Astrocyte (in vitro differentiated cells and primary cell): ENCODE measurements around the gene MAP3K14. TPM values are rescaled to one million over a fixed set of nuclear protein-coding genes. Genes with fewer than 3 reads are reported as not detected.

Source experiments
- DNase-seq: peaks from one replicate; pipeline ENCODE4 v3.0.0-alpha.2; 2010; ENCODE audit warnings: low read depth
- FAIRE-seq: peaks from 2 replicates; lab custom pipeline; 2011; peaks lifted over from hg19 to GRCh38; lab: Jason Lieb, UNC
- H2AFZ ChIP-seq: 2 replicates; pipeline ENCODE4 v1.6.0; 2012; ENCODE audit warnings: low read depth, low read length, inconsistent platforms
- H3K27ac ChIP-seq: 2 replicates; pipeline ENCODE4 v1.5.1; 2011; ENCODE audit warnings: low read depth, low read length, inconsistent platforms
- H3K27me3 ChIP-seq: 2 replicates; pipeline ENCODE4 v1.6.0; 2011; ENCODE audit warnings: low read length, inconsistent platforms; ENCODE audit not compliant: insufficient read depth
- H3K36me3 ChIP-seq: 2 replicates; pipeline ENCODE4 v1.5.1; 2011; ENCODE audit warnings: low read length, inconsistent platforms; ENCODE audit not compliant: insufficient read depth
- H3K4me1 ChIP-seq: 2 replicates; pipeline ENCODE4 v1.5.1; 2011; ENCODE audit warnings: low read length, inconsistent platforms; ENCODE audit not compliant: insufficient read depth
- H3K4me2 ChIP-seq: 2 replicates; pipeline ENCODE4 v1.6.0; 2012; ENCODE audit warnings: low read length, inconsistent platforms
- H3K4me3 ChIP-seq: 2 replicates; pipeline ENCODE4 v1.5.1; 2011; ENCODE audit warnings: low read depth, mild to moderate bottlenecking, low read length, inconsistent platforms; ENCODE audit not compliant: insufficient read depth
- H3K79me2 ChIP-seq: 2 replicates; pipeline ENCODE4 v1.6.0; 2012; ENCODE audit warnings: mild to moderate bottlenecking, low read length, inconsistent platforms; ENCODE audit not compliant: insufficient read depth
- H3K9ac ChIP-seq: 2 replicates; pipeline ENCODE4 v1.6.0; 2012; ENCODE audit warnings: mild to moderate bottlenecking, low read length, inconsistent platforms
- H3K9me3 ChIP-seq: 2 replicates; pipeline ENCODE4 v1.5.1; 2012; ENCODE audit warnings: low read depth, mild to moderate bottlenecking, low read length, inconsistent platforms; ENCODE audit not compliant: insufficient read depth
- H4K20me1 ChIP-seq: 2 replicates; pipeline ENCODE4 v1.6.0; 2012; ENCODE audit warnings: low read length, inconsistent platforms; ENCODE audit not compliant: insufficient read depth
- H3K27ac Mint-ChIP-seq: one replicate; pipeline ENCODE4 v1.8.0; 2021; ENCODE audit warnings: mild to moderate bottlenecking, mixed read lengths; ENCODE audit not compliant: unreplicated experiment
- H3K27me3 Mint-ChIP-seq: one replicate; pipeline ENCODE4 v1.8.0; 2021; ENCODE audit warnings: low read depth, mixed read lengths; ENCODE audit not compliant: unreplicated experiment
- H3K36me3 Mint-ChIP-seq: one replicate; pipeline ENCODE4 v1.8.0; 2021; ENCODE audit warnings: low read depth, mixed read lengths; ENCODE audit not compliant: unreplicated experiment
- H3K4me1 Mint-ChIP-seq: one replicate; pipeline ENCODE4 v1.8.0; 2021; ENCODE audit warnings: low read depth, mixed read lengths; ENCODE audit not compliant: unreplicated experiment
- H3K4me3 Mint-ChIP-seq: one replicate; pipeline ENCODE4 v1.8.0; 2021; ENCODE audit warnings: mild to moderate bottlenecking, moderate library complexity, mixed read lengths; ENCODE audit not compliant: unreplicated experiment
- H3K9me3 Mint-ChIP-seq: one replicate; pipeline ENCODE4 v1.8.0; 2021; ENCODE audit warnings: mild to moderate bottlenecking, mixed read lengths; ENCODE audit not compliant: unreplicated experiment
- EZH2 ChIP-seq: IDR thresholded peaks from 2 replicates; pipeline ENCODE4 v1.6.1; 2012; ENCODE audit warnings: mild to moderate bottlenecking, low read length, inconsistent platforms; ENCODE audit not compliant: insufficient read depth
- total RNA-seq: library from RNA; stranded (reverse); gene quantifications from 2 replicates; pipeline ENCODE4 v1.2.1, GENCODE V29; 2021
- TF ChIP-seq, protein P1 (sequence below): IDR thresholded peaks from 2 replicates; pipeline ENCODE4 v1.5.1; 2011; ENCODE audit warnings: low read depth, mild to moderate bottlenecking, inconsistent platforms, low read length, moderate library complexity; ENCODE audit not compliant: insufficient read depth

Gene MAP3K14
- total RNA-seq, 1 donor from 2014 or later: 10.8 TPM

DNA sequence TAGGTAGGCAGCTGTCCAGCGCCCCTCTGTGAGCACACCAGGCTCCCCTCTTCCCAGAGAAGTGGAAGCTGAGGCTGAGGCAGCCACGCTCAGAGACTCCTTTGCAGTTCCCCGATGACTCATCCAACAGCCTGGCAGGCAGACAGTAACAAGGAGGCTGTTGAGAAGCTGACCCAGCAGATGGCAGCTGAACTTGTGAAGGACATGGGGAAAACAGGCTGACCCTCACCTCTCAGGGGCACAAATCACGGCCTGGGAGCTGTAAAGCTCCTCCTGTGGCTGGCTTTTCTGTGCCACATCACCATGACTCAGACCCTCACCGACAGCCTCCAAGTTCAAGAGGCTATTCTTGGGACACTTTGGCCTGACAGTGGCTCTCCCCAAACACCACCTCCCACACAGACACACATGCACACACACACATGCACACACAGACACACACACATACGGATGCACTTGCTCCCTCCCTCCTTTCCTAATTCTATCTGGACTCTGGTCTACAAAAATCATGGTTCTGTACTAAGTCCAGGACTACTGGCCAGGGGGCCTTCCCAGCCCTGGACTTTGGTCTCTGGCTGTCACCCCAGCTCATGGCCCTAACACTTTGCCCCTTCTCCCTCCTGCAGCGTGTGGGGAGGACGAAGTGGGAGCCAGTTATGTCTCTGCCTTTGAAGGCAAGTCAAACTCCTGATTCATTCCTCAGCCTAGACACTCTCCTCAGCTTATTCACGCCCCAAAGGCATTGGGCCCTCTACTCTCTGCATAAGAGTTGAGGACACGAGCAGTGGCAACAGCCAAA lies 23.2 kb downstream of the MAP3K14 start:
- Histone ChIP-seq H2AFZ (no peak overlapping the region), H3K4me1 (peaks cover 45% of the 10 kb centered on the region), H3K4me3 (no peak overlapping the region), H4K20me1 (peaks cover 90% of the 10 kb centered on the region), H3K36me3 (peaks cover 5% of the 10 kb centered on the region), H3K79me2 (peaks cover 90% of the 10 kb centered on the region), H3K4me2 (peak overlapping the region; percentile 61), H3K9ac (peak overlapping the region; percentile 34), H3K9me3 (no peaks in the 10 kb centered on the region), H3K27ac (peak overlapping the region; percentile 49), H3K27me3 (no peaks in the 10 kb centered on the region)
- Mint-ChIP-seq H3K27ac (peak overlapping the region; percentile 89), H3K9me3 (no peaks in the 10 kb centered on the region), H3K27me3 (no peaks in the 10 kb centered on the region), H3K4me1 (peaks cover 57% of the 10 kb centered on the region), H3K4me3 (peak overlapping the region; percentile 66), H3K36me3 (peaks cover 27% of the 10 kb centered on the region)
- FAIRE-seq (peak; percentile 85), DNase-seq (peak; percentile 86)
- TF ChIP-seq, protein P1, sequence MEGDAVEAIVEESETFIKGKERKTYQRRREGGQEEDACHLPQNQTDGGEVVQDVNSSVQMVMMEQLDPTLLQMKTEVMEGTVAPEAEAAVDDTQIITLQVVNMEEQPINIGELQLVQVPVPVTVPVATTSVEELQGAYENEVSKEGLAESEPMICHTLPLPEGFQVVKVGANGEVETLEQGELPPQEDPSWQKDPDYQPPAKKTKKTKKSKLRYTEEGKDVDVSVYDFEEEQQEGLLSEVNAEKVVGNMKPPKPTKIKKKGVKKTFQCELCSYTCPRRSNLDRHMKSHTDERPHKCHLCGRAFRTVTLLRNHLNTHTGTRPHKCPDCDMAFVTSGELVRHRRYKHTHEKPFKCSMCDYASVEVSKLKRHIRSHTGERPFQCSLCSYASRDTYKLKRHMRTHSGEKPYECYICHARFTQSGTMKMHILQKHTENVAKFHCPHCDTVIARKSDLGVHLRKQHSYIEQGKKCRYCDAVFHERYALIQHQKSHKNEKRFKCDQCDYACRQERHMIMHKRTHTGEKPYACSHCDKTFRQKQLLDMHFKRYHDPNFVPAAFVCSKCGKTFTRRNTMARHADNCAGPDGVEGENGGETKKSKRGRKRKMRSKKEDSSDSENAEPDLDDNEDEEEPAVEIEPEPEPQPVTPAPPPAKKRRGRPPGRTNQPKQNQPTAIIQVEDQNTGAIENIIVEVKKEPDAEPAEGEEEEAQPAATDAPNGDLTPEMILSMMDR: no peak
- TF ChIP-seq EZH2: no peak

DNA sequence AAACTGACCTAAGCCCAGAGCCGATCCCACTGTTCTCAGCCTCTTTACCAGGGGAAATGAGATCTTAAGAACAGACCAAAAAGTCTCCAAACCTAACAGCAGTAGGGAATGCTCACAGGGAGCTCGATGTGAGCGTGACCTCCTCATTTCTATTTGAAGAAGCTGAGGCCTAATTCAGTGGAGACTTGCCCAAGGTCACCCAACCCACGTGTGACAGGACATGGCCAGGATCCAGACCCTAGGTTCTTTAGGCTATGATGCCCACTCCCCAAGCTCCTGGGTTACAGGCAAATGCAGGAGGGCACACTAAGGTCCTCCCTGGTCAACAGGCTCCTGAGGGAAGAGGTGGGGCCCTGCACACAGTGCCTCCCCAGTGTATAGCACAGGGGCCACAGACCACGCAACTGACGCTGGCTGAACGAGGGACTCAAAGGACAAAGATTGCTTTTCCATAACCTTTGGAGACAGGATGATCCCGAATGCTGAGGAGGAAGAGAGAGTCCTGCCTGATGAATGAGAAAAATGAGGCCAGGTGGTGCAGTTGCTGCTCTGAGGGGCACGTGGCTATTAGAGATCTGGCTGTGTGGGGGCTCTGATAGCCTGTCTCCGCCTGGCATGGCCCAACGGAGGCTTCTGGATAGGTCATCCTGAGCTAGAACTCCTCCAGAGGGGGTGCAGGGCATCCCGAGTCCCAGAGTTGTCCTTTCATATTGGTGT lies 24.0 kb downstream of the MAP3K14 start:
- peaks cover 27% of the 10 kb centered on the region for H3K36me3 Mint-ChIP-seq
- H3K9me3 Mint-ChIP-seq: no peaks in the 10 kb centered on the region
- no peaks in the 10 kb centered on the region for H3K27me3 ChIP-seq
- H3K27ac Mint-ChIP-seq: peak overlapping the region; percentile 89
- no peak for TF ChIP-seq EZH2
- TF ChIP-seq, protein P1: no peak
- H4K20me1 ChIP-seq: peaks cover 92% of the 10 kb centered on the region
- H3K4me2 ChIP-seq: peak overlapping the region; percentile 61
- H2AFZ ChIP-seq: no peak overlapping the region
- peaks cover 44% of the 10 kb centered on the region for H3K4me1 ChIP-seq
- H3K4me1 Mint-ChIP-seq: peaks cover 52% of the 10 kb centered on the region
- DNase-seq: no peak
- no peak overlapping the region for H3K4me3 Mint-ChIP-seq
- peak overlapping the region; percentile 34 for H3K9ac ChIP-seq
- H3K79me2 ChIP-seq: peaks cover 85% of the 10 kb centered on the region
- FAIRE-seq: no peak
- H3K36me3 ChIP-seq: peaks cover 8% of the 10 kb centered on the region
- peak overlapping the region; percentile 49 for H3K27ac ChIP-seq
- H3K4me3 ChIP-seq: no peak overlapping the region
- no peaks in the 10 kb centered on the region for H3K27me3 Mint-ChIP-seq
- H3K9me3 ChIP-seq: peaks cover 1% of the 10 kb centered on the region
